ENCODE measurements around the gene POU4F3.

The POU4F3 gene

DNA sequence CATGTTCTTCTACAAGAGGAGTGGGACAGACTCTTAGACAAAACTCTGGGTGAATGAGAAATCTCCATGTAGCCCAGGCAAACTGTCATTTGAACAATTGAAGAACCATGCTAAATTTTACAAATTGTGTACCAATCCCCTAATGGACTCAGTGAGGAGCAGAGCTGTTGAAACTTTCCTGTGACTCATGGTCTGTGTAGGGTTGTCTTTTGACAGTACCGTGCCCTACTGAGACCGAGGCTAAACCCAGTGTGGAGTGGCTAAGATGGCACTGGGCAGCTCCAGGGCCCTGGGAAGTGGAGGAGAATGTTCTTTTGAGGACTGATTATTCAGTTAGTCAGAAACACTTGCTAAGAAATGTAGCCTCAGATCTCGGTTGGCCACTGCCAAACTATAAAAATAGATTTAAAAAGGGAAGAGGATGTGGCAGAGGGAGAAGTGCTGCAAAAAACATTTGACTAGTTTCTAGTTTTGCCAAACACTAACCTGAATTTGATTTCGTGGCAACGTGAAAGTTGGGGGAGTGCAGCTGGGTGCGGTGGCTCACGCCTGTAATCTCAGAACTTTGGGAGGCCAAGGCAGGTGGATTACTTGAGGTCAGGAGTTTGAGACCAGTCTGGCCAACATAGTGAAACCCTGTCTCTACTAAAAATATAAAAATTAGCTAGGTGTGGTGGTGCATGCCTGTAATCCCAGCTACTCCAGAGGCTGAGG, 24.7 kb downstream of the POU4F3 start:
- TF ChIP-seq, protein P1, sequence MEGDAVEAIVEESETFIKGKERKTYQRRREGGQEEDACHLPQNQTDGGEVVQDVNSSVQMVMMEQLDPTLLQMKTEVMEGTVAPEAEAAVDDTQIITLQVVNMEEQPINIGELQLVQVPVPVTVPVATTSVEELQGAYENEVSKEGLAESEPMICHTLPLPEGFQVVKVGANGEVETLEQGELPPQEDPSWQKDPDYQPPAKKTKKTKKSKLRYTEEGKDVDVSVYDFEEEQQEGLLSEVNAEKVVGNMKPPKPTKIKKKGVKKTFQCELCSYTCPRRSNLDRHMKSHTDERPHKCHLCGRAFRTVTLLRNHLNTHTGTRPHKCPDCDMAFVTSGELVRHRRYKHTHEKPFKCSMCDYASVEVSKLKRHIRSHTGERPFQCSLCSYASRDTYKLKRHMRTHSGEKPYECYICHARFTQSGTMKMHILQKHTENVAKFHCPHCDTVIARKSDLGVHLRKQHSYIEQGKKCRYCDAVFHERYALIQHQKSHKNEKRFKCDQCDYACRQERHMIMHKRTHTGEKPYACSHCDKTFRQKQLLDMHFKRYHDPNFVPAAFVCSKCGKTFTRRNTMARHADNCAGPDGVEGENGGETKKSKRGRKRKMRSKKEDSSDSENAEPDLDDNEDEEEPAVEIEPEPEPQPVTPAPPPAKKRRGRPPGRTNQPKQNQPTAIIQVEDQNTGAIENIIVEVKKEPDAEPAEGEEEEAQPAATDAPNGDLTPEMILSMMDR (conservative IDR thresholded peaks at IDR 0.05; ENCODE audit: low read depth), result no peak
- H3K27ac ChIP-seq, result no peak overlapping the region
- CTCF ChIA-PET, result no interaction called here
- POLR2A ChIA-PET (ENCODE audit: low non-redundant PET), result no interaction called here
- no peak for DNase-seq (ENCODE audit: low spot score)

DNA sequence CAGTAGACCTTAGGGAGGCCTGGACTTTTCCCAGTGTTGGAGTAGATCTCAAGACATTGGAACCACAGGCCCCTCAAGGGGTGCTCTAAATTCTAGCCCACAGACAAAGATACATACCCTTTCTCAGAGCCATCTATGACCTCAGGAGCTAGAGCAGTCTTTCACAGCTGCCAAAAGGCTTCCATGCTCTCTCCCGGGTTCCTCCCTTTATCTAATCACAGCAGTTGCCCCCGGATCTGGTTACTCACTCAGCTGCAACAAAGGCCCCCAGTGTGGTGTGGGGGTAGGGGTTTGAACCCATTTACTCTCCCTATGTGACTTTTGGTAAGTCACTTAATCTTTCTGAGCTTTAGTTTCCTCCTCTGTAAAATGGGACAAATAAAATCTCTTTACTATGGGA, 27.0 kb downstream of the POU4F3 start:
- no peak overlapping the region for H3K27ac ChIP-seq
- TF ChIP-seq, protein P1 (conservative IDR thresholded peaks at IDR 0.05; ENCODE audit: low read depth), result no peak
- POLR2A ChIA-PET (ENCODE audit: low non-redundant PET), result no interaction called here
- DNase-seq (ENCODE audit: low spot score), result no peak
- CTCF ChIA-PET, result interaction anchor here (0.7 kb wide), 1 partner anchor 35 kb away, joined by 3 read pairs; no protein-coding TSS in a partner anchor

DNA sequence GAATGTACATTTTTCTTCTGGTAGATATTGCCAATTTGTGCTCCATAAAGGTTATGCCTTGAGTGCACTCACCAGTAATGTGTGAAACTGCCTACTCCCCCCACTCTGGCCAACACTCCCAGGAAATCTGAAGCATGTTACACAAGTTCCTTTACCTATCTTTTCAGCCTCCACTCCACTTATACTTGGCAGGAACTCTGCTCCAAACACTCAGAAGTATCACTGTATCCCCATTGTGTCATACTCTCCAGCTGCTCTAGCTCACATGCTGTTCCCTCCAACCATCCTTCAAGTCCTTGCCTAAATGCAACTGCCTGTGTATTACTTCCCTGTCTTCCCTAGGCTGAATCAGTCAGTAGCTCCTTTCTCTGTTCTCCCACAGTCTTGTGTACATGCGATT, 28.3 kb downstream of the POU4F3 start:
- TF ChIP-seq, protein P1 (conservative IDR thresholded peaks at IDR 0.05; ENCODE audit: low read depth), result no peak
- ChIA-PET CTCF (no interaction called here), POLR2A (ENCODE audit: low non-redundant PET) (no interaction called here)
- DNase-seq (ENCODE audit: low spot score), result no peak
- H3K27ac ChIP-seq, result no peak overlapping the region

DNA sequence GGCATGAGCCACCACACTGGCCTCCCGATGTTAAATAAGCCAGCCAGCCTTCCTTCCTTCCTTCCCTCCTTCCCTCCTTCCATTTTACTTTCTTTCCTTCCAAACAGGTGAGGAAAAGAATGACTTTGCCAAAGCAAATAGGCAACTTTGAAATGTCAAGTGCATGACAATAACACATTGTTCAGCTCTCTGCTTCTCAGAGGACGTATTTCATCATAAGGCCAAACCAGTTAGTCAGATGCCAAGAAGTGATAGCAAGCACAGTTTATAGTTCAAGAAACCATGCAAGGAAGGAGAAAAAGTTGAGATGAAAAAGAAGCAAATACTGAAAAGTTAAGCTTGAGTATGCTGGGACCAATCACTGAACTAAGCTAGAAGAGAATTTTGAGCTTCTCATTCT, 29.5 kb downstream of the POU4F3 start:
- ChIA-PET POLR2A (ENCODE audit: low non-redundant PET) (interaction anchor here (0.6 kb wide), 1 partner anchor 735 kb away, joined by 3 read pairs; no protein-coding TSS in a partner anchor), CTCF (no interaction called here)
- DNase-seq (ENCODE audit: low spot score), result no peak
- H3K27ac ChIP-seq, result no peak overlapping the region
- TF ChIP-seq, protein P1 (conservative IDR thresholded peaks at IDR 0.05; ENCODE audit: low read depth), result no peak

DNA sequence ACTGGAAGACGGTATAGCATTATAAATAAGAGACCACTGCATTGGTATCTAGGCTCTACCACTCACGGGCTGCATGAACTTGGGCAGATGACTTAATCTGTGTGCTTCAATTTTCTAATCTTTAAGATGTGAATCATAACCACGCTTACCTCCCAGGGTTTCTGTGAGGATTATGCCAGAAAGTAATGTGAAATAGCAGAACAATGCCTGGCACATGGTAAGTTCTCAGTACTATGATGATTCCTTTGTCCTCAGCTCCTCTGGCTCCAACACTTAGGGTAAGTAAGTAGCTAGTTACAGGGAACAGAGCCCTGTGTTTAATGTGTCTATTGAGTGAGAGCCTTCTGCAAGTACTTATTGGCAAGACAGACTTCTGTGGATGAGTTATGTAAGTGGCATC, 31.1 kb downstream of the POU4F3 start:
- POLR2A ChIA-PET (ENCODE audit: low non-redundant PET), result no interaction called here
- no peak for DNase-seq (ENCODE audit: low spot score)
- TF ChIP-seq, protein P1 (conservative IDR thresholded peaks at IDR 0.05; ENCODE audit: low read depth), result no peak
- H3K27ac ChIP-seq, result no peak overlapping the region
- CTCF ChIA-PET, result no interaction called here

DNA sequence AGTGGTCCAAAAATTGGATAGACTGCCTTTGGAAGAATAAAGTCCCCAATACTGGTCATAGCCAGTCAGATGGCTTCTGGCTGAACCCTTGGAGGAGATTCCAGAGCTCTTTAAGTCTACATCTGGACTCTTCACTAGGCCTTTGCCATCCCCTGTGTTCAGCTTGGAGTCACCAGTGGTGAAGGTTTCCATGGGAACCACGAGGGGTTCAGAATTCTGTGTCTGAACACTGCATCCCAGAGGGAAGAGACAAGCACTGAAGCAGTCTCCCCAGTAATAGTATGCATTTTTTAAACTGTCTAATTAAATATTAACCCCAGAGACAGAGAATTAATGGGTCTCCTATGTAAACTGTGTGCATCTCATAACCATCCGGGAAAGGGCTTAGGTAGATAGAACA, 38.2 kb downstream of the POU4F3 start:
- no peak for DNase-seq (ENCODE audit: low spot score)
- TF ChIP-seq, protein P1 (conservative IDR thresholded peaks at IDR 0.05; ENCODE audit: low read depth), result no peak
- H3K27ac ChIP-seq, result no peak overlapping the region
- POLR2A ChIA-PET (ENCODE audit: low non-redundant PET), result no interaction called here
- CTCF ChIA-PET, result no interaction called here
